ENCODE results near the gene PDGFB.

The PDGFB gene

DNA sequence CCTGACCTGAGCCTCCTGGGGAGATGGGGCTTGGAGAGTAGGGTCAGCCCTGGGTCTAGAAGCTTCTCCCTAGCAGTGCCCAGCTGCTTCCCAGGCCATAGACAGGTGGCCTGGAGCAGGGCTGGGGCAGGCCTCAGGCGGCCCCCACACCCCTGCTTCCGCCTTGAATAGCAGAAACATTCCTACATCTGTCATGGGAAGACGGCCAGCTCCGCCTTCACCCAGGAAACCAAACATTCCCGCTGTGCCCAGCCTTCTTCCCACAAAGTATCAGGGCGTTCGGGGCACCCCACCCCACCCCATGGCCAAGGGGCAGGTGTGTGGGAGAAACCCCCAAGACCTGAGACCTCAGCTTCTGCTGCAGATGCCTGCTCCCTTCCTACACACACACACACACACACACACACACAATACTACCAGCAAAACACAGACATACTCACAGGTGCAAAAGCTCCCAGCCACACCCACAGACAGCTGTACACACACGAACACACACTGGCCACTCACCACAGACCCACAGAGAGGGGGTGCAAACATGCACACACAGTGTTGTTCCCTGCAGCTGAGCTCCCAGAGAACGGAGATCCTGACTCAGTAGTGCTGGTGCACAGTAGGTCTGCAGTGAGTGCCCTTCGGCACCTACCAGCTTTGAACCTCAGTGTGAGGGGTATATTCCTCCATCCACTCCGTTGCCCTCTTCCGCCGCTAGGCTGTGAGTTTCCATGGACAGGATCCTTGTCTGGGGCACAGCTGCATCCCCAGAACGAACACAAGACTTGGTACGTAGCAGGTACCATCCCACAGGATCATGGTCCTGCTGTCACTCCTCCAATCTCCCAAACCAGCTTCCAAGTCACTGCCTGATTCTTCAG, 37.4 kb downstream of the PDGFB start:
- no peak for DNase-seq (ENCODE audit: low read depth in 2 of 2)

DNA sequence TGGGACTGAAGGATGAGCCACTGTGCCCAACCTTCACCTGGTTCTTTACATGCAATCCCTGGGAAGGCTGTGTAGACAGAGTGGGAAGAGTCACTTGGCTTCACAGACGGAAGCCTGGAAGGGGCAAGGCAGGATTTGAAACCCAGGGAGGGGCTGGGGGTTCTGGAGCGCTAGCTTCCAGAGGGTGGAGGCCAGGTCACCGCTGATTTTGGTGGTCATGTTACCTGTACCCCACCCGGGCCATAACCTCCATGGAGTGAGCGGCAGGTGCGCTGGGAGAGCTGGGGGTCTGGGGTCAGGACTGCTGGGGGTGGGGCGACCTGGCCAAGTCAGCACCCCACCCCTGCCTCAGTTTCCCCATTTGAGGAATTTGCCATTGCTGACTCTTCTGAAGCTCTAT, 38.3 kb downstream of the PDGFB start:
- DNase-seq (ENCODE audit: low read depth in 2 of 2): no peak

DNA sequence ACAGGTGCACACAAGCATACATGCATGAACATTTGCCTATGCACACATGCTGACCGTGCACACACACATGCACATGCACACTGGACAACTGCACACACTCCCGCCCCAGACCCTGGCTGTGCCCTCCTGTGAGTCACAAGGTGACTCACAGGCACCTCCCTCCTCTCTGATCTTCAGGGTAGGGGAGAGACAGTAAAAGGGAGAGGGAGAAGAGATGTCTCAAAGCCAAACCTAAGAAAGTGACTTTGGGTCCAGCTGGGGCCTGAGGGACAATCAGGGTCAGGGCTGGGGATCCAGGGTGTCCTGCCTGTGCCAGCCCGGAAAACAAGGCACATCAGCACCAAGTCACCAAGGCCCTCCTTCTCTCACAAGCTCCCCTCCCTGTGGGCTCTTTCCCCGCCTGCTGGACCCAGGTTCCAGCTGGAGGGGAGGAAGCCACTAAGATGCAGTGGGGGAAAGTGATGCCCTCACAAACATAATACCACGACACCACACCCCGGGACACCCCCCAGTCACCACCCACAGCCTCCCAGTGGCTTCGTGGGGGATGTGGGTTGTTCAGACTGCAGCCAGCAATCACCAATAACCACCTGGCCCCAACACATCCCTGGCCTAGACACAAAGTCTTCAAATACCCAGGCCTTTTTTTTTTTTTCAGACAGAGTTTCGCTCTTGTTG, 39.3 kb downstream of the PDGFB start:
- no peak for DNase-seq (ENCODE audit: low read depth in 2 of 2)

DNA sequence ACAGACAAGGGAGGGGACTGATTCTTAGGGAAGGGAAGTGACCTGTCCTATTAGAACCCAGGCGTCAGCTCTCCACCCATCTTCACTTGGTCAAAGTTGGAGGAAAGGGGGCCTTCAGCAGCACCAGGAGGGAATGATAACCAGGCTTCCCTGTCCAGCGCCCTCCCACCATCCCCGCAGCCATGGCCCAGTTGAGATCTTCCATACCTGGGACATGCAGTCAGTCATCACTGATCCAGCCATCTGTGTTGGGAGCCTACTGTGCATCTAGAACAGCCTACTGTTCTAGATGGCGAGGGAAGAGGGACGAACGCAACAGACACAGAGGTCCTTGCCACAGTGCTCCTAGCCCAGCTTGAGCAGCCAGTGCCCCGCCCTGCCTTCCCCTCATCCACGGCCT, 40.6 kb downstream of the PDGFB start:
- DNase-seq (ENCODE audit: low read depth in 2 of 2): no peak

DNA sequence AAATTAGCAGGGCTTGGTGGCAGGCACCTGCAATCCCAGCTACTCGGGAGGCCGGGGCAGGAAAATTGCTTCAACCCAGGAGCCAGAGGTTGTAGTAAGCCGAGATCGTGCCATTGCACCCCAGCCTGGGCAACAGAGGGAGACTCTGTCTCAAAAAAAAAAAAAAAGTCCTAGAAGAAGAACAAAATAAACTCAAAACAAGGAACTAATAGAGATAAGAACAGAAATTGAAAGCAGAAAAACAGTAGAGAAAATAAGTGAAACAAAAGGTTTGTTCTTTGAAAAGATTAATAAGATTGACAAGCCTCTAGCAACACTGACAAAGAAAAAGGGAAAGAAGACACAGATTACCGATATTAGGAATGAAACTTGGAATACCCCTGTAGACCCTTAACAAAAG, 47.2 kb downstream of the PDGFB start:
- DNase-seq (ENCODE audit: low read depth in 2 of 2): no peak

DNA sequence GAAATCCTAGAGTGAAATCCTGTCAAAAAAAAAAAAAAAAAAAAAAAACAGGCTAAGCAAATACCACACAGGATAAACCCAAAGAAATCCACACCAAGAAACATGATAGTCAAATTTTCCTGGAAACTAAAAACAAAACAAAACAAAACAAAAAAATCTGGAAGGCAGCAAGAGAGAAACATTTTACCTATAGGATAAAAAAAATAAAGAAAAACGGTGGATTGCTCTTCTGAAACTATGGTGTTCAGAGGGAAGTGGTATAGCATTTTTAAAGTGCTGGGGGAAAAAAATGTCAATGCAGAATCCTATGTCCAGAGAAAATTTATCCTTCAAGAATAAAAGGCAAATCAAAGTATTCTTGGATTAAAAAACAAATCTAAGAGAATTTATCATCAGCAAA, 50.7 kb downstream of the PDGFB start:
- no peak for DNase-seq (ENCODE audit: low read depth in 2 of 2)

DNA sequence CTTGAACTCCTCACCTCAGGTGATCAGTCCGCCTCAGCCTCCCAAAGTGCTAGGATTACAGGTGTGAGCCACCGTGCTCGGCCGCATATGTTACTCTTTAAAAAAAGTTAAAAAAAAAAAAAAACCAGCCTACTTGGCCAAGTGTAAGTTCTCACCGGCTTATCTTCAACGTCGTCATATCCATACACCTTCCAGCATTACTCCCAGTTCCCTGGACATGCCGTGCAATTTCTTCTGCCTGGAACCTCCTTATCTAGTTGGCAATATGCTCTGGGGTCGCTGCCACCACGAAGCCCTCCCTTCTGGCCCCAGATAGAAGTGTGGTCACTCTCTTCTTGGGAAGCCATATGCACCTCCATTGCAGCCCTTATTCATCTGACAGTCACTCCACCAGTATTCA, 56.0 kb downstream of the PDGFB start:
- no peak for DNase-seq (ENCODE audit: low read depth in 2 of 2)

DNA sequence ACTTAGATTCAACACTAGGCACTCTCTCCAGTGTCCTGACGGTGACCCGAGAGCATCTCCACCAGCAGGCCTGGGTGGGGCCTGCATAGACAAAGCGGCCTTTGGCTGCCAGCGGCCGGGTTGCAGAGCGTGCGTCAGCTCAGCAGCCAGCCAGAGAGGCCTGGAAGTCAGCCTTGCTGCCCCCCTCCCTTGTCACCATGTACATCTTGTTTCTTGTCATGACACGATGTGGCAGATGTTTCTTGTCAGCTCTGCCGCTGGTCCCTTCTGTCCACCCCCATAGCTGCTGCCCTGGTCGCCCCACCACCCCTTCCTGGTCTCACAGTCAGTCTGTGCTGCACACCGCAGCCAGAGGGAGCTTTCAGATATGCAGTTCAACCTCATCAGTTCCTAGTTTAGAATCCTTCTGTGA, 59.2 kb downstream of the PDGFB start:
- DNase-seq (ENCODE audit: low read depth in 2 of 2): no peak

DNA sequence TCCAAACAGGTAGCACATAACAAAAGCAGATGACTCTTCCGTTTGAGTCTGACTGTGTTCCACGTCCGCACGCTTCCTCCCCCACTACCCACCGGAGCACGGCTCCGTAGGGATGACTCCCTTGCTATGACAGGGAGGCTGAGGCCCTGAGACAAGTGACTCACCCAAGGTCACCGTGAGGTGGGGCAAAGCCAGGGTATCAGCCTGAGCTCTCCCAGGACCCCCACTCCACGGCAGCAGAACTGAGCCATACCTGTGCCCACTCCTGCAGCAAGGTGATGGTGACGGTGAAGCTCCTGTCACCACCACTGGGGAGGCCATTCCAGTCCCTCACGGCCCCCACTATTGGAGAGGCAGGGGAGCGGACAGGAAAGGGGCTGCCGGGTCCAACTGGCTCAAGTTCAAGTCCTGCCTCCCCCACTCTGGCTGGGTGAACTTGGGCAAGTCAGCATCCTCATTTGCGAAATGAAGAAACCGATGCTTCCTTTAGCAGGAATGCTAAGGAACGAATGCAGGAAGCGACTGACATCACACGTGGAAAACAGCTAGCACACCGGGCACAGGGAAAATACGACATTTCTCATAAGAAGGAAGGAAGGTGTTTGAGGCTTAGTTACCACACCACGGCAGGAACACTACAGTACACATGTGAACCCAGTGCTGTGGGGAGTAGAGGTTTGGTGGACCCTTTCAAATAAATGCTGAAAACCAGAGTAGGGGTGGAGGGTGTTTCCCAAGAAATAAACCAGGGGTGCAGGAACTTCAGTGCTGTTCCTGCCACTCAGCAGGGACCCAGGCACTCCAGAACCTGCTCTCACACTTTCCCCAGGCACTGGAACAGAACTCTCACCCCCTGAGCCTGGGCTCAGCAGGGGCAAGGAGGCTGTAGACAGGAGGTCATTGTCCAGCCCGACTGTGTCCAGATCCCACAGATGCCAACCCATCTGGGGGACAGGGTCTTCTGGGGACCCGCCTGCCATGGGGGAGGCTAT, 59.9 kb downstream of the PDGFB start:
- DNase-seq (ENCODE audit: low read depth in 2 of 2): no peak

DNA sequence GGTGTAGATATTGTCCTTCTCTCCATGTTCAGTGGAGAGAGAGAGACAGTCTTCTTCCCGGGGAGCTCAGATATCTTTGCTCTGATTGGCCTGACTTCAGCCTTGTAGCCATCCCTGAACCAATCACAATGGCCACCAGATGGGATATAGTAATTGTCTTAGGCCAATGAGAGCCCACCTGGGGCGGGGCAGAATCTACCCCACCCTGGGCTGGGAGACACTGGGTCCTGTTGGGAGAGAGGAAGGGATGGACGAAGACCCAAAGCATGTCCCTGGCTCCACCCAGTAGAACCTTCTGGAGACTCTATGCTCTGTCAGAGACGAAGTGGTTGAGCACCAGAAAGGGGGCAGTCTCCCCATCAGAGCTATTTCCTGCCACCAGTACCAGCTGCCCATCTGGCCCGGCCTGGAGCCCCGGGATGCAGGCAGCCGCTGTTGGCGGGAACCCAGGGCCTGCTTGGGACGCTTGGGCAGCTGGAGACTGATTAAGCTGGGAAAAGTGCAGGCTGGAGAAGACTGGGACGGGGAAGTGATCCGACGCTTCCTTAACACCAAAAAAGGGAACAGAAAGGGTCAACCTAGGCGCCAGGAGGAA, 60.7 kb downstream of the PDGFB start:
- no peak for DNase-seq (ENCODE audit: low read depth in 2 of 2)

DNA sequence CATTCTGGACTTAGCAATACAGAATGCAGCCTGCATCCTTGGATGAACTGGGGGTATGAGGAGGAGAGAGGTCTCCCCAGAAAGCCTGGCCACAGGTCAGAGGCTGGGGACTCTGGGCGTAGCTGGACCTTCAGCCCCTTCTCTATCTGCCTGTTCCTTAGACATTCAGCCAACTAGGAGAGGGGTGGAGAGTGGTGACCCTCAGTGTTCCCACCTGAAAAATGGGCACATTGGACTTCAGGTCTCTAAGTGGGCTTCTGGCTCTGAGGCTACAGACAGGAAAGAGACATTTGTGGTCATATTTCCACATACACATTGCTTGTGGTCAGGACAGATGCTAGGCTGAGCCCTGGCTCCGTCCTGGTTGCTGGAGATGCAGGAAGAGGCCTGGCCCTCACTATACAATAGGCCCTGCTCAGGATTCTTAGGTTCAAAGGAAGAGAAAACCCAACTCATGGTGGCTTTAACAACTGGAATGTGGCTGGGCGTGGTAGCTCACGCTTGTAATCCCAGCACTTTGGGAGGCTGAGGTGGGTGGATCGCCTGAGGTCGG, 62.2 kb downstream of the PDGFB start:
- no peak for DNase-seq (ENCODE audit: low read depth in 2 of 2)

DNA sequence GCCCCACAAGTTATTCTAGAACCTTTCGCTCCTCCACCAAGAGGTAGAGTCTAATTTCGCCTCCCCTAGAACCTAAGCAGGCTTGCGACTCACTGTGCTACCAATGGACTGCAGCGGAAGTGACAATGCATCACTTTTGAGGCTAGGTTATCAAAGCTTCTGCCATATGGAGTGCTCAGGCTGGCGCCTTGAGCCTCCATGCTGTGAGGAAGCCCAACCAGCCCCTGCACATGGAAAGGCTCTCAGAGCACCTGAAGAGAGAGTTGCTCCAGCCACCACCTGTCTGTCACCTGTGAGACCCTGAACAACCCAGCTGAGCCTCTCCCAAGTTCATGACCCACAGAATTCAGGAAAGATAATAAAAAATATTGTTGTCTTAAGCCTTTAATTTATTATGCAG, 63.0 kb downstream of the PDGFB start:
- no peak for DNase-seq (ENCODE audit: low read depth in 2 of 2)

DNA sequence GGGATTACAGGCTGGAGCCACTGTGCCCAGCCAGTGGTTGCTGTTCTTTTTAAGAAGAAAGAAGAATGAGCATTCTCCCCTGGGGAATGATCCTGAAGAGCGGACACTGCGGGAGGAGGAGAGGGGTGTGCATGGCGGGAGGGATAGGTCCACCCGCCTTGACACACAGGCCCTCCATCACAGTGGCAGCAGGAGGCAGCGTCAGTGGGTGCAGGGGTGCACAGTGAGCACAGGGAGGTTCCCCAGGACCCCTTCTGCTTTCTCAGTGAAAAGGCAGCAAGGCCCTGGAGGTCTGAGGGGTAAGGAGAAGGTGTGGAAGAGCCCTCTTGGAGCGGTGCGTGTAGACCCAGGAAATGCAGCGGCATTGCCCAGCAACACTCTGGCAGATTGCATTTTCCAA, 63.4 kb downstream of the PDGFB start:
- no peak for DNase-seq (ENCODE audit: low read depth in 2 of 2)

DNA sequence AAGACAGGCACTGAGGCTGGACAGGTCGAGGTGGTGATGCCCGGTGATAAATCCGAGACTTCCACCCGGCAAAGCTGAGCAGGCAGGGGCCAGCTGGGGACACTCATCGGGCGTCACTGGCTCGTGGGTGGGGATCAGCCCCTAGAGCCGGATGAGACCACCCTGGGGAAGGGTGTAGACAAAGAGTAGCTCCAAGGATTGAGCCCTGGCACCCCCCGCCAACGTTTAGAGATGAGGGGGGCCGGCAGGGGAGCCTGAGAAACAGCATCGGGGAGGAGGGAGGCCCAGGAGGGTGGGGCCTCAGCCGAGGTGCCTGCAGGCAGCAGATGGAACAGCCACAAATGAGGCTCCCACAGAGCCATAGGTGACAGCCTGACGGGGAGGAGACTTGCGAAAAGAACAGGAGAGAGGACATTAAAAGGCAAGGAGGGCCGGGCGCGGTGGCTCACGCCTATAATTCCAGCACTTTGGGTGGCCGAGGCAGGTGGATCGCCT, 64.9 kb downstream of the PDGFB start:
- DNase-seq (ENCODE audit: low read depth in 2 of 2): no peak

DNA sequence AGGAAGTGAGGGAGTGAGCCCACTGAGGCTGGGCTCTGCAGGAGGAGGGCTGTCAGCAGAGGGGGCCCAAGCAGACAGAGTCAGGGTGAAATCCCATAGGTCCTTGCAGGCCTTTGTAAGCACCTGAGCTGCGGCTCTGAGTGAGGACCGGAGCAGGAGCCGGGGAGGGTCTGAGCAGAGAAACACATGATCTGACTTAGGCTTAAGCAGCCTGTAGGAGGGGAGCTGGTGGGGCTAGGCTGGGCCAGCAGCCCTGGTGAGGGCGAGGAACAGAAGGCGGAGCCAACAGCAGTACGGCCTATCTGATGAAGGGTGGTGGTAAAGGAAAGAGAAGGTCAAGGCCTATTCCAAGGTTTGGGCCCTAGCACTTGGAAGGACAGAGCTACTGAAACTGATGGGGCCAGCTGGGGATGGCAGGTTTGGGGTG, 65.4 kb downstream of the PDGFB start:
- no peak for DNase-seq (ENCODE audit: low read depth in 2 of 2)

DNA sequence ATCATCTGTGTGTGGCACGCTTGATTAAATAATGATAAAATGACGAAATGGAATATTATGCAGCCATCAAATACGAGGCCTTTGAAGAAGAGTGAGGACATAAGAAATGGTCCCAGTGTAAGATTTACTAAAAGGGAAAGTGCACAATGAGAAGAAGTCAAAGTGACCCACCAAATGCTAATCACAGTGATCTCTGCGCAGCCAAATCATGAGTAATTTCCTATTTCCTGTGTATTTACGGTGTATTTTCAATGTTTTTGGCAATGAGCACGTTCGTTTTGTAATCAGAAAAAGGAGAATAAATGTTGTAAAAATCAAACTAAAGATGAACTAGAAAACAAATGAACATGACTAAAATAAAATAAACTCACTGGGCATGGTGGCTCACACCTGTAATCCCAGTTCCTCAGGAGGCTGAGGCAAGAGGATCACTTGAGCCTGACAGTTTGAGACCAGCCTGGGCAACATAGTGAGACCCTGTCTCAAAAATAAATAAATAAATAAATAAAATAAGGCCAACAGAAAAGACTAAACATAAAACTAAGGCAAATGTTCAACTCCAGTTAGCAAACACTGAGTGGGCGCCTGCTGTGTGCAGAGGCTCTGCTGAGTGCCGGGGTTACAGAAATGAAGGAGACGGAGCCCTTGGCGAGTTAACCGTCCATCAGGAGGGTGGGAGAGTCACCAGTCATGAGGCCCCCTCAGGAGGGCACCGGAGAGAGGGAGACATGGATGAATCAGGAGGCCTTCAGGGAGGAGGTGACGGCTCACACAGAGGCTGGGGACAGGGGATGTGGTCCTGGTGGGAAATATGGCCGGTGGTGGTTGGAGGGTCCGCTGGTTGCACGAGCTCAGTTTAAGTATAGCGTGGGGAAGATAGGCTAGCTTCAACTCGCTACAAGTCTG, 66.3 kb downstream of the PDGFB start:
- DNase-seq (ENCODE audit: low read depth in 2 of 2): no peak

DNA sequence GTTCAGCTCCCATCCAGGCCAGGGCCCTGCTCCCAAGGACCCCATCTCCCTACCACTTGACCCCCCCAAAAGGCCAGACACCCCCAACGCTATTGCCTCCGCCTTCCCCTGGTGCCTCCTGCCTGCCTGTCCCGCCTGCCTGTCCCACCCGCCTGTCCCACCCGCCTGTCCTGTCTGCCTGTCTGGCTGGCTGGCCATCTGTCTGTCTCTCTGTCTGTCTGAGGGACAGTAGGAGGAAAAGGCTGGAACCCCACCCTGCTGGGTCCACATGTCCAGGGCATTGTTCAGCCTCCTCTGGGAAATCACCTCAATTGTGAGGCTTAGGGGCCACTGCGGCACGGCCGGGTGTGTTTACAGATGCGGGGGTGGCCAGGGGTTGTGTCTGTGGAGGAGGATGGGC, 67.0 kb downstream of the PDGFB start:
- DNase-seq (ENCODE audit: low read depth in 2 of 2): no peak

DNA sequence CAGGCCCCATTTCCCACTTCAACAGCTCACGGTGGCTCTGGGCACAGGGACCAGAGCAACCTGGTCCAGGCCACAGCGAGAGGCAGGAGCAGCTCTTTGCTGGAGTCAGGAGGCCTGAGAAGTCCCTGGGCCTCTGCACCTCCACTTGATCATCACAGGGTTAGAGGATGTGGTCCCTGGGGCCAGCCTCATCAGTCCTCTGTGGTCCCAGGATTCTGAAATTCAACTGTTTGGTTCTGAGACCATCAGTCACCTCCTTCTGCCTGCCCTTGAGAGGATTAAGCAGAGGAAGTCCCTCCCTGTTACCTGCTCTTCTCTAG, 67.4 kb downstream of the PDGFB start:
- DNase-seq (ENCODE audit: low read depth in 2 of 2): no peak

DNA sequence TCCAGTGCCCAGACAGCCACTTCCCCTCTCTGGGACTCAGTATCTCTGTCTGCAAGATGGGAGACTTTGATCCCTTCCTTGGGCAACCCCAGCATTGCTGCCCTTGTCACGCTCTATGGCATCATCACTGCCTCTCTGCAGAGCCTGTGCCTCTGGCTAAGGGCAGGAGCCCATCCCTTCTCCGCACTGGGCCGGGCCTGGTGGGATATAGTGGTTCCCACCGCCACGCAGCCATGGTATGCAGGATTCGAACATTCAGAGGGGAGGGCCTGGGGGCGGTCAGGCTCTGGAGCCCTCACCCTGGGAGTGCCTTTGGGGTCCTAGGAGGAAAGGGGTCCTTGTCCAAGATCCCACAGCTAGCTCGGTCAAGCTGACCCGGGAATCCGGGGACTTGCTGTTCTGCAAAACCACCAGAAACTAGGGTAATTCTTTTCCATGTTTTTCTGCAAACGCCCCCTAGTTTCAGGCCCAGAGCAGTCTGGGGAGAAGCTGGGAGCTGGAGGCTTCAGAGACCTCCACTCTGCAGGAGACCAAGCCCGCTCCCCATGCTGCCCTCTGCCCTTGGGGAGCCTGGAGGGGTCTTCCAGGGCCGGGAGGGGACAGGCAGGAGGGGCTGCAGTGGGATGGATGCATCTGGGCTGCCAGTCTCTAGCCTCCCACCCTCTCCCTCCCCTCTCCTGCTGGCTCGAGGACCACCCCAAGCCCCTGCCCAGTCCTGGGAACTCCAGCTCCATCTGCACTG, 67.9 kb downstream of the PDGFB start:
- DNase-seq (ENCODE audit: low read depth in 2 of 2): no peak
